Measurements from ENCODE around the gene DUOX1. TPM values are rescaled to one million over a fixed set of nuclear protein-coding genes. Genes with fewer than 3 reads are reported as not detected.

The DUOX1 gene
- polyA plus RNA-seq, 1 donor (not counting 4 experiments of a cell fraction or from before 2014, with no cell fraction given): 16.3 TPM

GRCh38 chr15:45114076-45114750 is 15.6 kb upstream of the DUOX1 start, which contains the start of the genes DUOX2 and DUOXA2:
DUOX2 (minus strand) TSS chr15:45114172; CDS start chr15:45113411, 761 bp downstream.
DUOXA2 (plus strand) TSS chr15:45114326; CDS start chr15:45114606, 280 bp downstream.
- no peak within 1 kb of the TSS for H2AFZ ChIP-seq (ENCODE audit: control insufficient read depth, low read length)
- FAIRE-seq (no peak), DNase-seq (ENCODE audit: low read depth, low spot score) (no peak)
- TF ChIP-seq EZH2 (IDR thresholded peaks at IDR 0.05; ENCODE audit: low read length) (no peak), CTCF (optimal IDR thresholded peaks at IDR 0.05 in 1 of 3, IDR thresholded peaks at IDR 0.05 in 1 of 3, conservative IDR thresholded peaks at IDR 0.05 in 1 of 3; ENCODE audit: extremely low read depth in 1 of 3, insufficient read depth in 2 of 3, low read length in 3 of 3) (no peak)
- peaks cover 80% of the 10 kb centered on the region for H3K27me3 ChIP-seq (ENCODE audit: control insufficient read depth, extremely low read depth, insufficient read depth, low read length)
- H3K36me3 ChIP-seq (ENCODE audit: control insufficient read depth in 2 of 2, extremely low read depth in 1 of 2, insufficient read depth in 2 of 2, low read length in 2 of 2): no peaks in the 10 kb centered on the region
- peaks cover 5% of the 10 kb centered on the region for H4K20me1 ChIP-seq (ENCODE audit: control insufficient read depth, extremely low read depth, insufficient read depth, low read length)
- no peak within 1 kb of the TSS for H3K9ac ChIP-seq (ENCODE audit: control insufficient read depth, extremely low read depth, insufficient read depth, low read length)
- H3K4me3 ChIP-seq (ENCODE audit: control insufficient read depth in 2 of 3, extremely low read depth in 1 of 3, insufficient read depth in 2 of 3, low read depth in 1 of 3, low read length in 3 of 3): peak within 1 kb of the TSS in 2 of 3 experiments; percentile 19 to 40
- H3K27ac ChIP-seq (ENCODE audit: control insufficient read depth, insufficient read depth, low read length): no peak within 1 kb of the TSS
- H3K4me1 ChIP-seq (ENCODE audit: control insufficient read depth, extremely low read depth, insufficient read depth, low read length): peaks cover 14% of the 10 kb centered on the region
- no peaks in the 10 kb centered on the region for H3K9me3 ChIP-seq (ENCODE audit: control insufficient read depth, low read depth, low read length)
- H3K4me2 ChIP-seq (ENCODE audit: control insufficient read depth, extremely low read depth, insufficient read depth, low read depth, low read length): peak within 1 kb of the TSS; percentile 73
- dilution Hi-C loops (cut with MboI; ENCODE audit: extremely low pct_ligation_motif_present, low sequenced_read_pairs): no loop called here
- H3K79me2 ChIP-seq (ENCODE audit: control insufficient read depth, insufficient read depth, low read length): no peaks in the 10 kb centered on the region
- H3K9me1 ChIP-seq (ENCODE audit: control insufficient read depth, extremely low read depth, insufficient read depth, low read length): no peaks in the 10 kb centered on the region

GRCh38 chr15:45114751-45115085 is 15.1 kb upstream of the DUOX1 start:
- Histone ChIP-seq H3K79me2 (ENCODE audit: control insufficient read depth, insufficient read depth, low read length) (no peaks in the 10 kb centered on the region), H3K4me1 (ENCODE audit: control insufficient read depth, extremely low read depth, insufficient read depth, low read length) (peaks cover 14% of the 10 kb centered on the region), H3K9ac (ENCODE audit: control insufficient read depth, extremely low read depth, insufficient read depth, low read length) (no peak overlapping the region), H3K4me3 (ENCODE audit: control insufficient read depth in 2 of 3, extremely low read depth in 1 of 3, insufficient read depth in 2 of 3, low read depth in 1 of 3, low read length in 3 of 3) (no peak overlapping the region), H3K9me1 (ENCODE audit: control insufficient read depth, extremely low read depth, insufficient read depth, low read length) (no peaks in the 10 kb centered on the region), H3K9me3 (ENCODE audit: control insufficient read depth, low read depth, low read length) (no peaks in the 10 kb centered on the region), H3K4me2 (ENCODE audit: control insufficient read depth, extremely low read depth, insufficient read depth, low read depth, low read length) (no peak overlapping the region), H2AFZ (ENCODE audit: control insufficient read depth, low read length) (no peak overlapping the region), H3K36me3 (ENCODE audit: control insufficient read depth in 2 of 2, extremely low read depth in 1 of 2, insufficient read depth in 2 of 2, low read length in 2 of 2) (no peaks in the 10 kb centered on the region), H3K27me3 (ENCODE audit: control insufficient read depth, extremely low read depth, insufficient read depth, low read length) (peaks cover 75% of the 10 kb centered on the region), H4K20me1 (ENCODE audit: control insufficient read depth, extremely low read depth, insufficient read depth, low read length) (peaks cover 5% of the 10 kb centered on the region), H3K27ac (ENCODE audit: control insufficient read depth, insufficient read depth, low read length) (no peak overlapping the region)
- FAIRE-seq (no peak), DNase-seq (ENCODE audit: low read depth, low spot score) (no peak)
- TF ChIP-seq CTCF (optimal IDR thresholded peaks at IDR 0.05 in 1 of 3, IDR thresholded peaks at IDR 0.05 in 1 of 3, conservative IDR thresholded peaks at IDR 0.05 in 1 of 3; ENCODE audit: extremely low read depth in 1 of 3, insufficient read depth in 2 of 3, low read length in 3 of 3): no peak
- peak; percentile 59 for TF ChIP-seq EZH2 (IDR thresholded peaks at IDR 0.05; ENCODE audit: low read length)
- dilution Hi-C loops (cut with MboI; ENCODE audit: extremely low pct_ligation_motif_present, low sequenced_read_pairs): no loop called here

Data from keratinocyte (primary cell).